OCI-LY1 (cell line): ENCODE data around the gene ELF2.

Source experiments
- H2AFZ ChIP-seq: fragments of 200-600 bp; sonication (generic), shearing (Covaris generic); 2 replicates; pipeline ENCODE4 v1.6.0; 2014; ENCODE audit warnings: antibody characterized with exemption, mild to moderate bottlenecking, low read length
- H3F3A ChIP-seq: fragments of 200-600 bp; sonication (generic), shearing (Covaris generic); 2 replicates; pipeline ENCODE4 v1.6.0; 2014; ENCODE audit warnings: mild to moderate bottlenecking, antibody characterized with exemption, low read length, moderate library complexity; ENCODE audit not compliant: insufficient read depth
- H3K27ac ChIP-seq: fragments of 200-600 bp; sonication (generic); 2 replicates; pipeline ENCODE4 v1.5.1; 2014; ENCODE audit warnings: low read length, mixed run types, mild to moderate bottlenecking, low read depth; ENCODE audit not compliant: poor library complexity, severe bottlenecking
- H3K27me3 ChIP-seq: fragments of 200-600 bp; sonication (generic); 2 replicates; pipeline ENCODE4 v1.6.0; 2014; ENCODE audit warnings: antibody characterized with exemption, mild to moderate bottlenecking, low read length, moderate library complexity; ENCODE audit not compliant: insufficient read depth
- H3K36me3 ChIP-seq: fragments of 200-600 bp; sonication (generic); 2 replicates; pipeline ENCODE4 v1.6.1; 2014; ENCODE audit warnings: mild to moderate bottlenecking, antibody characterized with exemption, low read length, moderate library complexity, mixed read lengths; ENCODE audit not compliant: insufficient read depth
- H3K4me1 ChIP-seq: fragments of 200-600 bp; sonication (generic); 2 replicates; pipeline ENCODE4 v1.5.1; 2014; ENCODE audit warnings: mild to moderate bottlenecking, low read length, moderate library complexity; ENCODE audit not compliant: insufficient read depth, severe bottlenecking
- H3K4me2 ChIP-seq: fragments of 200-600 bp; sonication (generic), shearing (Covaris generic); 2 replicates; pipeline ENCODE4 v1.6.1; 2014; ENCODE audit warnings: low read length
- H3K4me3 ChIP-seq: fragments of 200-600 bp; sonication (generic); 2 replicates; pipeline ENCODE4 v1.5.1; 2014; ENCODE audit warnings: low read length, low read depth, mild to moderate bottlenecking, mixed read lengths; ENCODE audit not compliant: poor library complexity, severe bottlenecking
- H3K79me2 ChIP-seq: fragments of 200-600 bp; shearing (Covaris generic); 2 replicates; pipeline ENCODE4 v1.6.1; 2016; ENCODE audit warnings: mixed run types, low read length, mixed read lengths; ENCODE audit not compliant: insufficient read depth
- H3K9ac ChIP-seq: fragments of 200-600 bp; sonication (generic), shearing (Covaris generic); 2 replicates; pipeline ENCODE4 v1.6.1; 2014; ENCODE audit warnings: mild to moderate bottlenecking, low read length, mixed read lengths
- H3K9me2 ChIP-seq: fragments of 200-600 bp; sonication (generic), shearing (Covaris generic); 2 replicates; pipeline ENCODE4 v1.6.1; 2014; ENCODE audit warnings: low read depth, mild to moderate bottlenecking, low read length, mixed read lengths
- H3K9me3 ChIP-seq: fragments of 200-600 bp; shearing (Covaris generic); 2 replicates; pipeline ENCODE4 v1.6.1; 2014; ENCODE audit warnings: low read length, mixed read lengths
- H4K20me1 ChIP-seq: fragments of 200-600 bp; sonication (generic), shearing (Covaris generic); 2 replicates; pipeline ENCODE4 v1.6.0; 2016; ENCODE audit warnings: mild to moderate bottlenecking, low read length; ENCODE audit not compliant: insufficient read depth
- CTCF ChIP-seq: fragments of 200-600 bp; sonication (generic), shearing (Covaris generic); IDR thresholded peaks from 2 replicates; pipeline ENCODE4 v1.5.1; 2017; ENCODE audit warnings: mild to moderate bottlenecking, antibody characterized with exemption, low read length, moderate library complexity, mixed read lengths
- EZH2 ChIP-seq: fragments of 200-600 bp; sonication (generic), shearing (Covaris generic); IDR thresholded peaks from 2 replicates; pipeline ENCODE4 v1.8.0; 2017; ENCODE audit warnings: borderline replicate concordance, mixed run types, mild to moderate bottlenecking, antibody characterized with exemption, low read length, moderate library complexity, mixed read lengths

The ELF2 gene

GRCh38 chr4:139082750-139083606 is 94.0 kb downstream of the ELF2 start:
- Histone ChIP-seq H3K9ac (peak overlapping the region; percentile 95), H2AFZ (no peak overlapping the region), H4K20me1 (peaks cover 3% of the 10 kb centered on the region; the same call in 1 of the 2 replicates), H3K79me2 (peaks cover 52% of the 10 kb centered on the region), H3K4me2 (peak overlapping the region; percentile 95), H3K4me1 (peaks cover 57% of the 10 kb centered on the region), H3K9me3 (no peaks in the 10 kb centered on the region), H3K27me3 (no peaks in the 10 kb centered on the region), H3F3A (0 out of 2 replicates have a peak, but pooled peaks cover 10% of the 10 kb centered on the region), H3K36me3 (peaks cover 9% of the 10 kb centered on the region; the same call in 1 of the 2 replicates), H3K4me3 (peak overlapping the region; percentile 97), H3K27ac (peak overlapping the region; percentile 96), H3K9me2 (no peaks in the 10 kb centered on the region)
- no peak for TF ChIP-seq CTCF
- TF ChIP-seq EZH2: no peak

GRCh38 chr4:139078926-139079325 is 98.1 kb downstream of the ELF2 start:
- no peak for TF ChIP-seq CTCF
- TF ChIP-seq EZH2: no peak
- no peaks in the 10 kb centered on the region for H3K9me2 ChIP-seq

GRCh38 chr4:139077567-139078355 is 99.3 kb downstream of the ELF2 start:
- peaks cover 97% of the 10 kb centered on the region for H3K79me2 ChIP-seq
- no peak for TF ChIP-seq CTCF
- TF ChIP-seq EZH2: no peak
- no peaks in the 10 kb centered on the region for H3K9me2 ChIP-seq
- peaks cover 5% of the 10 kb centered on the region; the same call in 1 of the 2 replicates for H4K20me1 ChIP-seq
- H3K4me2 ChIP-seq: peak overlapping the region; percentile 6; the same call in 1 of the 2 replicates
- no peaks in the 10 kb centered on the region for H3K27me3 ChIP-seq
- no peak overlapping the region for H3K27ac ChIP-seq
- peaks cover 65% of the 10 kb centered on the region for H3K4me1 ChIP-seq
- no peaks in the 10 kb centered on the region for H3K9me3 ChIP-seq
- peaks cover 16% of the 10 kb centered on the region for H3K36me3 ChIP-seq
- H3K9ac ChIP-seq: no peak overlapping the region
- H2AFZ ChIP-seq: no peak overlapping the region
- H3F3A ChIP-seq: no peaks in the 10 kb centered on the region
- H3K4me3 ChIP-seq: no peak overlapping the region

More at GRCh38 chr4:139078926-139079325, 98.1 kb downstream of the ELF2 start:
- H3K36me3 ChIP-seq: peaks cover 9% of the 10 kb centered on the region; the same call in 1 of the 2 replicates
- no peaks in the 10 kb centered on the region for H3K27me3 ChIP-seq
- H4K20me1 ChIP-seq: peaks cover 5% of the 10 kb centered on the region; the same call in 1 of the 2 replicates
- no peaks in the 10 kb centered on the region for H3K9me3 ChIP-seq
- H3F3A ChIP-seq: no peaks in the 10 kb centered on the region
- peaks cover 92% of the 10 kb centered on the region for H3K79me2 ChIP-seq
- no peak overlapping the region for H3K9ac ChIP-seq
- no peak overlapping the region for H3K27ac ChIP-seq
- H3K4me3 ChIP-seq: no peak overlapping the region
- peaks cover 65% of the 10 kb centered on the region for H3K4me1 ChIP-seq
- H2AFZ ChIP-seq: no peak overlapping the region
- H3K4me2 ChIP-seq: no peak overlapping the region
